Body of pancreas (tissue), 4 donors: ENCODE measurements around the gene PBX3. TPM values are rescaled to one million over a fixed set of nuclear protein-coding genes. Genes with fewer than 3 reads are reported as not detected.

Experiments
- ATAC-seq: fragments of 150-250 bp; one replicate; pipeline ENCODE4 v1.9.1; 2016
- DNase-seq, 4 donors: peaks; one replicate each; pipeline ENCODE4 v3.0.0-alpha.2; 2019
- H3K27ac ChIP-seq, 4 donors: fragments of 200-600 bp; sonication (generic); 1 replicate in 3 of 4; 2 replicates in 1 of 4; pipeline versions ENCODE4 v1.5.1 to v1.6.1; 2016 to 2019; ENCODE audit warnings: mild to moderate bottlenecking in 1 of 4, mixed read lengths in 1 of 4, moderate library complexity in 1 of 4
- H3K27me3 ChIP-seq, 2 donors: fragments of 200-600 bp; sonication (generic); one replicate each; pipeline ENCODE4 v1.6.0; 2016; ENCODE audit warnings: mild to moderate bottlenecking in 1 of 2
- H3K36me3 ChIP-seq, 2 donors: fragments of 200-600 bp; sonication (generic); replicated peaks in 1 of 2; 2 replicates each; pipeline ENCODE4 v1.5.1; 2016; ENCODE audit warnings: low read depth in 2 of 2; ENCODE audit not compliant: insufficient read depth in 1 of 2
- H3K4me1 ChIP-seq: fragments of 200-600 bp; sonication (generic); one replicate; pipeline ENCODE4 v1.6.0; 2016
- H3K4me3 ChIP-seq, 2 donors: fragments of 200-600 bp; sonication (generic); 1 replicate in 1 of 2; 2 replicates in 1 of 2; pipeline ENCODE4 v1.5.1; 2016 to 2019
- H3K9me3 ChIP-seq, 3 donors: fragments of 200-600 bp; sonication (generic); 1 replicate in 2 of 3; 2 replicates in 1 of 3; pipeline ENCODE4 v1.5.1; 2016
- POLR2A ChIP-seq, 3 donors: fragments of 450-650 bp; IDR thresholded peaks; one replicate each; pipeline ENCODE4 v1.6.1; 2016; ENCODE audit warnings: antibody characterized with exemption in 3 of 3, mild to moderate bottlenecking in 2 of 3
- WGBS, 2 donors: methylation state at CpG; one replicate each; pipeline ENCODE4 v1.1.5; 2017; 5-methylcytosine and 5-hydroxymethylcytosine counted together
- intact Hi-C: fragments of 100-400 bp; cut with DNase I; formaldehyde crosslinking; loops from one replicate; pipeline ENCODE4 v1.15.1; 2023
- total RNA-seq, 2 donors: library from RNA; depleted of rRNA; stranded (reverse); fragments of >200 nt; gene quantifications; one replicate each; pipeline ENCODE4 v1.1.0, GENCODE V29; 2016
- TF ChIP-seq, protein P1 (sequence below), 7 experiments: fragments of 450-650 bp in 4 of 7; fragments of 200-600 bp in 3 of 7; sonication (generic) in 3 of 7; IDR thresholded peaks; one replicate each; pipeline ENCODE4 v1.5.1; 2016 to 2019; ENCODE audit warnings: antibody characterized with exemption in 7 of 7

The PBX3 gene
- total RNA-seq, 2 donors from 2014 or later, result 12.5 to 36.3 TPM

DNA sequence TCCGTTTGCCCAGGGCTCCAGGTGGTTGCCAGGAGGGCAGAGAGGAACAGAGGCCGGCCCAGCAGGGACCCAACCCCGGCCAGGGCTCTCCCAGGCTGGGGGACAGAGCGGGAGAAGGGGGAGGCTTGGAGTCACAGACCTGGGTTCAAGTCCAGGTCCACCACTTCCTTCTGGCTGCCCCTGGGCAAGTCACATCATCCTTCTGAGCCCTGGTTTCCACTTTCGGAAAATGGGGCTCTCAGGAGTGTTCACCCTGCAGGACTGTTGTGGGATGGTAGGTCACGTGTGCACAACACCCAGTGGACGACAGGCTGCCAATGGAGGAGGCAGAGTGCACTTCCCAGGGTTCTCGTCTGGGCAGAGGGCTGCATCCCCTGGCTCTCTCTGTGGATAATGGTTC lies 245.4 kb downstream of the PBX3 start:
- H3K27me3 ChIP-seq, result no peaks in the 10 kb centered on the region
- no peaks in the 10 kb centered on the region for H3K36me3 ChIP-seq
- ATAC-seq, result no peak
- no peaks in the 10 kb centered on the region for H3K9me3 ChIP-seq
- H3K27ac ChIP-seq, result no peak overlapping the region
- H3K4me1 ChIP-seq, result no peaks in the 10 kb centered on the region
- intact Hi-C loops, result no loop called here
- DNase-seq, result no peak
- no peak overlapping the region for H3K4me3 ChIP-seq
- no peak for TF ChIP-seq POLR2A (IDR thresholded peaks at IDR 0.05)
- TF ChIP-seq, protein P1, sequence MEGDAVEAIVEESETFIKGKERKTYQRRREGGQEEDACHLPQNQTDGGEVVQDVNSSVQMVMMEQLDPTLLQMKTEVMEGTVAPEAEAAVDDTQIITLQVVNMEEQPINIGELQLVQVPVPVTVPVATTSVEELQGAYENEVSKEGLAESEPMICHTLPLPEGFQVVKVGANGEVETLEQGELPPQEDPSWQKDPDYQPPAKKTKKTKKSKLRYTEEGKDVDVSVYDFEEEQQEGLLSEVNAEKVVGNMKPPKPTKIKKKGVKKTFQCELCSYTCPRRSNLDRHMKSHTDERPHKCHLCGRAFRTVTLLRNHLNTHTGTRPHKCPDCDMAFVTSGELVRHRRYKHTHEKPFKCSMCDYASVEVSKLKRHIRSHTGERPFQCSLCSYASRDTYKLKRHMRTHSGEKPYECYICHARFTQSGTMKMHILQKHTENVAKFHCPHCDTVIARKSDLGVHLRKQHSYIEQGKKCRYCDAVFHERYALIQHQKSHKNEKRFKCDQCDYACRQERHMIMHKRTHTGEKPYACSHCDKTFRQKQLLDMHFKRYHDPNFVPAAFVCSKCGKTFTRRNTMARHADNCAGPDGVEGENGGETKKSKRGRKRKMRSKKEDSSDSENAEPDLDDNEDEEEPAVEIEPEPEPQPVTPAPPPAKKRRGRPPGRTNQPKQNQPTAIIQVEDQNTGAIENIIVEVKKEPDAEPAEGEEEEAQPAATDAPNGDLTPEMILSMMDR (IDR thresholded peaks at IDR 0.05), result no peak
- WGBS, 2 donors, result 61 to 66% methylated on average over 5 to 8 of the region's 8 CpGs

DNA sequence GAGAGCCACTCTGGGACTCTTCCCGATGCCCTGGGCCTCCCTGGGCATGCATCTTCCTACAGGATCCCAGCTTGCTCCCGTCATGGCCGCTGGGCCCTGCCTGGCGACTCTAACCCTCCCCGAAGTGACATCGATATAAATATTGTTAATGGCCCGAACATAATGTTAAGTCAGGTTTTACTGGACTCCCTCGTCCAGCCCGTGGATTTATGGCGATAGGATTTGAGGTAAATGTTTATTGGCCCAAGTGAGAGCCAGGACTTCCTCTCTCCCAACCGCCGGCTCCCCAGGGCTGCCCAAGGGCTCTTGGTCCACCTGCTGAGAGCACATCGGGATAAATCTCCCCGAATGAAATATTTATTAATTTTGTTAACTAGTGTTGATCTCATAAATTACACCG lies 246.3 kb downstream of the PBX3 start:
- ATAC-seq (no peak), DNase-seq (no peak)
- Histone ChIP-seq H3K9me3 (no peaks in the 10 kb centered on the region), H3K36me3 (no peaks in the 10 kb centered on the region), H3K27me3 (no peaks in the 10 kb centered on the region), H3K27ac (no peak overlapping the region), H3K4me1 (no peaks in the 10 kb centered on the region), H3K4me3 (no peak overlapping the region)
- WGBS, 2 donors, result 80 to 82% methylated on average over 15 of the region's 15 CpGs
- TF ChIP-seq, protein P1 (IDR thresholded peaks at IDR 0.05), result no peak
- no peak for TF ChIP-seq POLR2A (IDR thresholded peaks at IDR 0.05)
- intact Hi-C loops, result no loop called here

DNA sequence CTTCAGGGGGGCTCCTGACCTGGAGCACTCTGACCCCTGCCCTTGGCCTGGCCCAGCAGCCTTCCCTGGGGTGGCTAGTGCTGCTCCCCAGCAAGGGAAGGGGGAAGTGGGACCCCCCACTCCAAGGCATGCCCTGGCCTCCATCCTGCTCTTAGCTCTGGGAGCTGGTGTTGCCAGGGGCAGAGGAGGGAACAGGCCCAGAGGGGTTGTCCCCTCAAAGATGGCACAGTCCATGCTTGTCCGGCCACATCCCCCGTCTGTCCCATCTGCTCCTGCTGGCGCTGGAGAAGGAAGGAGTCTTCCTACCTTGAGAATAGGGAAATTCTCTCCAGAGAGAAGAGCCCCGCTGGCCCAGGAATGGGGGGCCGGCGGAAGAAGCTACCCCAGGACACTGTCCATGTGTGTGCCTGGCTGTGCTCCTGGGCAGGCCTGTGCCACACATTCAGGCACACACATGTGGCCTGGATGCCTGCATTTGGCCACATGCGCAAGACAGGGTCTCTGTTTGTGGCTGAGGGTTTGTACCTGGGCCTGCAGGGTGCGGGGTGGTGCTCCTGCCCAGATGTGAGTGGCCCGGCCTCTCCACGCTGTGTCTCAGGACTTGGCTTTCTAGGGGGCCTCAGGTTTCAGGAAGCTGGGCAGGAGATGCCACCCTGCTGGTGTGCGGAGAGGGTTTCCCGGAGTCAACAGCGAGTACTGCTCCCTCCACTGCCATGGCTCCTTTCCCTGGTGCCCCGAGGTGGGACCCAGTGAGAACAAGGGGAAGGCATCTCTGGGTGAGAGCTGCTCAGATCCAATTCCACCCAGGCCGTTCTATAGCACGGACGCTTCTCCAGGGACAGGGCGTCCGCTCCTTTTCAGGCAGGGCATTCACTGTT lies 247.1 kb downstream of the PBX3 start:
- Histone ChIP-seq H3K4me1 (no peaks in the 10 kb centered on the region), H3K27ac (no peak overlapping the region), H3K36me3 (no peaks in the 10 kb centered on the region), H3K9me3 (no peaks in the 10 kb centered on the region), H3K27me3 (no peaks in the 10 kb centered on the region), H3K4me3 (no peak overlapping the region)
- intact Hi-C loops, result no loop called here
- DNase-seq, result no peak
- TF ChIP-seq, protein P1 (IDR thresholded peaks at IDR 0.05), result no peak
- TF ChIP-seq POLR2A (IDR thresholded peaks at IDR 0.05), result no peak
- ATAC-seq, result no peak
- 76 to 89% methylated on average over 17 to 19 of the region's 19 CpGs for WGBS, 2 donors

DNA sequence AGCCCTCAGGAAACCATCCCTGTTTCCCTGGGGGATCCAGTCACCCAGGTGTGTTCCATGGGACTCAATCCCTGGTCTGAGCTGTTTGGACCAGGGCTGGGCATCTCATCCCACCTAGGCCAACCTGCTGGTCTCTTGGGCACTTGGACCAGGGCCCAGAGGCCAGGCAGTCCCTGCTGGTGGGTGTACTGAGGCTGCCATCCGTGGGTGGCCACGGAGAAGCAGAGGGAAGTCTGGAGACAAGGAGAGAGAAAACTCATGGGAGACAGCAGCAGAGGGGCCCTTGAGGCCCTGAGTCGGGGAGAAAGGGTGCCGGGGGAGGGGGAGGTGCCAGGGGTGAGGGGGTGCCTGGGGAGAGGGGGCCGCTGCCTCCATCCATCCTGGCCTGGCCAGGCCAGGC lies 247.8 kb downstream of the PBX3 start:
- no peak for TF ChIP-seq POLR2A (IDR thresholded peaks at IDR 0.05)
- TF ChIP-seq, protein P1 (IDR thresholded peaks at IDR 0.05), result no peak
- Histone ChIP-seq H3K4me3 (no peak overlapping the region), H3K27ac (no peak overlapping the region), H3K4me1 (no peaks in the 10 kb centered on the region), H3K9me3 (no peaks in the 10 kb centered on the region), H3K36me3 (no peaks in the 10 kb centered on the region), H3K27me3 (no peaks in the 10 kb centered on the region)
- no peak for DNase-seq
- WGBS, 2 donors, result 67 to 70% methylated on average over 4 of the region's 5 CpGs
- intact Hi-C loops, result no loop called here
- no peak for ATAC-seq

DNA sequence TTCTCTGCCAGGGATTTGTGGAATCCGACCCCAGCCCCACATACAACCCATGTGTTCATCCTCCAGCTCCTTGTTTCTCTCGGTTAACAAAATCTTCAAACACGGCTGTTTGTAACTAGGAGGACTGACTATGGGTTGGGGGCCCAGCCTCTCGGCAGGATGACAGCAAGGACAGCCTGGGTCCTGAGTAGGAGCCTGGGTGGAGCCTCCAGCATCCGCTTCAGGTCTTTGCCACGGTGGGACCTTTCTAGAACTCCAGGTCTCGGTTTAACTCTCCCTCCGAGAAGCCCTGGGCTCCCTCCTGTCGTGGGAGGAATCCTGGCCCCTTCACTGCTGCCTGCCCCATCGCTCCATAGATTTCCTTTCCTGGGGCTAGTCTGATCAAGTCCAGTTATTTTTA lies 248.5 kb downstream of the PBX3 start:
- H3K27me3 ChIP-seq, result no peaks in the 10 kb centered on the region
- TF ChIP-seq, protein P1 (IDR thresholded peaks at IDR 0.05), result no peak
- no peak for TF ChIP-seq POLR2A (IDR thresholded peaks at IDR 0.05)
- no peak for DNase-seq
- no peak overlapping the region for H3K4me3 ChIP-seq
- no peaks in the 10 kb centered on the region for H3K4me1 ChIP-seq
- no peak overlapping the region for H3K27ac ChIP-seq
- H3K9me3 ChIP-seq, result no peaks in the 10 kb centered on the region
- intact Hi-C loops, result no loop called here
- no peaks in the 10 kb centered on the region for H3K36me3 ChIP-seq
- WGBS, 2 donors, result 80 to 81% methylated on average over 8 to 10 of the region's 10 CpGs
- no peak for ATAC-seq
